GM19351 (cell line): ENCODE results near the gene RIPOR2.

Experiments
- ATAC-seq: cut with Tn5 transposase; IDR thresholded peaks from one replicate; pipeline ENCODE4 v1.9.1; 2021; ENCODE audit warnings: mild to moderate bottlenecking, moderate library complexity; ENCODE audit not compliant: unreplicated experiment

The RIPOR2 gene

GRCh38 chr6:24935366-24936152 lies at the start of gene RIPOR2:
TSS of gene RIPOR2 (minus strand) at chr6:24935960. CDS start at chr6:24935898, 62 bp downstream.
- ATAC-seq, result peak; percentile 16

GRCh38 chr6:24985323-24985722 lies 49.6 kb upstream of the RIPOR2 start:
- no peak for ATAC-seq

GRCh38 chr6:24982231-24982630 lies 46.5 kb upstream of the RIPOR2 start:
- ATAC-seq, result no peak

- ATAC-seq, result no peak
Measured at GRCh38 chr6:24981386-24981760, 45.6 kb upstream of the RIPOR2 start.

- ATAC-seq, result no peak
Measured at GRCh38 chr6:24980507-24981385, 45.0 kb upstream of the RIPOR2 start.

- no peak for ATAC-seq
Measured at GRCh38 chr6:24979176-24979575, 43.4 kb upstream of the RIPOR2 start.

GRCh38 chr6:24974182-24975171 lies 38.7 kb upstream of the RIPOR2 start:
- peak; percentile 88 for ATAC-seq

GRCh38 chr6:24972311-24972958 lies 36.7 kb upstream of the RIPOR2 start:
- ATAC-seq, result no peak

GRCh38 chr6:24971067-24971466 lies 35.3 kb upstream of the RIPOR2 start:
- ATAC-seq, result no peak

- no peak for ATAC-seq
Measured at GRCh38 chr6:24969343-24969860, 33.6 kb upstream of the RIPOR2 start.

GRCh38 chr6:24968783-24969182 lies 33.0 kb upstream of the RIPOR2 start:
- ATAC-seq, result no peak

- no peak for ATAC-seq
Measured at GRCh38 chr6:24967211-24967610, 31.5 kb upstream of the RIPOR2 start.

GRCh38 chr6:24966381-24966780 lies 30.6 kb upstream of the RIPOR2 start:
- ATAC-seq, result no peak

- ATAC-seq, result no peak
Measured at GRCh38 chr6:24963887-24964570, 28.3 kb upstream of the RIPOR2 start.

- ATAC-seq, result no peak
Measured at GRCh38 chr6:24963339-24963738, 27.6 kb upstream of the RIPOR2 start.

- no peak for ATAC-seq
Measured at GRCh38 chr6:24961852-24962251, 26.1 kb upstream of the RIPOR2 start.

GRCh38 chr6:24960991-24961475 lies 25.3 kb upstream of the RIPOR2 start:
- no peak for ATAC-seq

- no peak for ATAC-seq
Measured at GRCh38 chr6:24959319-24959718, 23.6 kb upstream of the RIPOR2 start.

GRCh38 chr6:24957199-24957598 lies 21.4 kb upstream of the RIPOR2 start:
- ATAC-seq, result no peak
